ENCODE data around the gene ABCA3. TPM values are rescaled to one million over a fixed set of nuclear protein-coding genes. Genes with fewer than 3 reads are reported as not detected.

Gene ABCA3
- total and polyA plus RNA-seq, 7 donors, result 0.46 to 21.3 (median 4.9) TPM

- Histone ChIP-seq H3K27ac (no peak overlapping the region), H3K27me3 (no peaks in the 10 kb centered on the region), H3K4me3 (no peak overlapping the region), H3K4me1 (peaks cover 0 to 33% (median 26%) of the 10 kb centered on the region in 4 donors), H3K36me3 (peaks cover 22 to 43% (median 30%) of the 10 kb centered on the region in 4 donors), H3K9me3 (no peaks in the 10 kb centered on the region)
- 34 to 69% methylated on average over 9 of the region's 9 CpGs for WGBS, 2 donors
- TF ChIP-seq EP300 (IDR thresholded peaks at IDR 0.05), result no peak
- TF ChIP-seq POLR2AphosphoS5 (IDR thresholded peaks at IDR 0.05), result no peak
- TF ChIP-seq CTCF (IDR thresholded peaks at IDR 0.05), result no peak
- no peak for TF ChIP-seq POLR2A (IDR thresholded peaks at IDR 0.05)
- intact Hi-C loops (cut with DNase I), result no loop called here
- DNase-seq, result no peak
These were observed 114.2 kb downstream of the ABCA3 start for GRCh38 chr16:2226245-2226793.

Small RNA genes lying within 50 kb of the gene (small RNA-seq; reads per million reads assigned to genes)
- 0 reads per million in 3 donors for gene MIR3677
- gene MIR4717, result 0 reads per million in 3 donors

Other genes with a start within 250 kb of the ABCA3 start
- 100 to 1,000 TPM in 2 of 4 donors, 10 to 100 TPM in 2; 81.6 to 372 (median 134) TPM for gene PKD1, start 204.8 kb downstream of the ABCA3 start, total RNA-seq
- gene PKD1, start 204.8 kb downstream of the ABCA3 start, polyA plus RNA-seq, result 10 to 100 TPM; 10.6 to 61.4 (median 11.4) TPM
- gene RAB26, start 192.1 kb downstream of the ABCA3 start, total RNA-seq, result 1 to 10 TPM in 2 of 4 donors, under 1 TPM in 1, not detected in 1; 0.68 to 3.0 (median 1.8) TPM
- gene RAB26, start 192.1 kb downstream of the ABCA3 start, polyA plus RNA-seq, result 10 to 100 TPM; 13.9 to 18.8 (median 16.2) TPM
- 10 to 100 TPM; 30.3 to 46.3 (median 34.9) TPM for gene TRAF7, start 184.9 kb downstream of the ABCA3 start, total RNA-seq
- gene TRAF7, start 184.9 kb downstream of the ABCA3 start, polyA plus RNA-seq, result 10 to 100 TPM; 45.0 to 65.1 (median 63.6) TPM
- gene CASKIN1, start 144.1 kb downstream of the ABCA3 start, total RNA-seq, result under 1 TPM in 3 of 4 donors, not detected in 1; 0.27 to 0.55 (median 0.36) TPM
- under 1 TPM; under 0.01 to 0.44 (median 0.23) TPM for gene CASKIN1, start 144.1 kb downstream of the ABCA3 start, polyA plus RNA-seq
- 10 to 100 TPM; 30.6 to 48.5 (median 37.1) TPM for gene MLST8, start 135.3 kb downstream of the ABCA3 start, total RNA-seq
- gene MLST8, start 135.3 kb downstream of the ABCA3 start, polyA plus RNA-seq, result 10 to 100 TPM; 41.4 to 58.7 (median 42.0) TPM
- 10 to 100 TPM in 1 of 4 donors, 1 to 10 TPM in 3; 1.8 to 21.3 (median 4.7) TPM for gene BRICD5, start 129.9 kb downstream of the ABCA3 start, total RNA-seq
- gene BRICD5, start 129.9 kb downstream of the ABCA3 start, polyA plus RNA-seq, result 1 to 10 TPM in 1 of 3 donors, not detected in 2; 8.3 TPM
- 10 to 100 TPM in 2 of 4 donors, 1 to 10 TPM in 2; 9.0 to 14.4 (median 10.0) TPM for gene PGP, start 125.9 kb downstream of the ABCA3 start, total RNA-seq
- gene PGP, start 125.9 kb downstream of the ABCA3 start, polyA plus RNA-seq, result 10 to 100 TPM in 2 of 3 donors, 1 to 10 TPM in 1; 6.0 to 20.2 (median 11.1) TPM
- gene E4F1, start 117.1 kb downstream of the ABCA3 start, total RNA-seq, result 10 to 100 TPM; 17.4 to 26.9 (median 22.0) TPM
- gene E4F1, start 117.1 kb downstream of the ABCA3 start, polyA plus RNA-seq, result 10 to 100 TPM; 10.8 to 25.3 (median 13.4) TPM
- gene DNASE1L2, start 104.3 kb downstream of the ABCA3 start, total RNA-seq, result under 1 TPM in 3 of 4 donors, not detected in 1; 0.36 to 0.82 (median 0.81) TPM
- under 1 TPM in 1 of 3 donors, not detected in 2; 0.93 TPM for gene DNASE1L2, start 104.3 kb downstream of the ABCA3 start, polyA plus RNA-seq
- gene ECI1, start 89.1 kb downstream of the ABCA3 start, total RNA-seq, result 10 to 100 TPM; 50.2 to 87.2 (median 67.0) TPM
- 100 to 1,000 TPM in 2 of 3 donors, 10 to 100 TPM in 1; 84.8 to 136 (median 121) TPM for gene ECI1, start 89.1 kb downstream of the ABCA3 start, polyA plus RNA-seq
- gene RNPS1, start 72.6 kb downstream of the ABCA3 start, total RNA-seq, result 100 to 1,000 TPM; 110 to 145 (median 128) TPM
- gene RNPS1, start 72.6 kb downstream of the ABCA3 start, polyA plus RNA-seq, result 100 to 1,000 TPM; 111 to 171 (median 112) TPM
- gene CCNF, start 88.7 kb upstream of the ABCA3 start, total RNA-seq, result 1 to 10 TPM in 2 of 4 donors, under 1 TPM in 2; 0.71 to 1.9 (median 1.1) TPM
- gene CCNF, start 88.7 kb upstream of the ABCA3 start, polyA plus RNA-seq, result 10 to 100 TPM in 1 of 3 donors, 1 to 10 TPM in 1, under 1 TPM in 1; 0.60 to 11.6 (median 1.2) TPM
- 1 to 10 TPM in 1 of 4 donors, not detected in 3; 8.3 TPM for gene TEDC2, start 119.4 kb upstream of the ABCA3 start, total RNA-seq
- gene TEDC2, start 119.4 kb upstream of the ABCA3 start, polyA plus RNA-seq, result 10 to 100 TPM in 1 of 3 donors, 1 to 10 TPM in 1, under 1 TPM in 1; 0.60 to 10.6 (median 2.3) TPM
- under 1 TPM in 1 of 4 donors, not detected in 3; 0.83 TPM for gene NTN3, start 130.6 kb upstream of the ABCA3 start, total RNA-seq
- under 1 TPM in 1 of 3 donors, not detected in 2; 0.13 TPM for gene NTN3, start 130.6 kb upstream of the ABCA3 start, polyA plus RNA-seq
- gene TBC1D24, start 134.4 kb upstream of the ABCA3 start, total RNA-seq, result 10 to 100 TPM in 2 of 4 donors, 1 to 10 TPM in 2; 5.9 to 16.1 (median 10.5) TPM
- 1 to 10 TPM in 2 of 3 donors, under 1 TPM in 1; 0.60 to 6.5 (median 1.4) TPM for gene TBC1D24, start 134.4 kb upstream of the ABCA3 start, polyA plus RNA-seq
- 10 to 100 TPM; 33.2 to 51.5 (median 42.5) TPM for gene ATP6V0C, start 173.2 kb upstream of the ABCA3 start, total RNA-seq
- gene ATP6V0C, start 173.2 kb upstream of the ABCA3 start, polyA plus RNA-seq, result 100 to 1,000 TPM in 1 of 3 donors, 10 to 100 TPM in 2; 79.3 to 233 (median 99.0) TPM
- 10 to 100 TPM; 23.3 to 25.3 (median 24.4) TPM for gene AMDHD2, start 179.6 kb upstream of the ABCA3 start, total RNA-seq
- gene AMDHD2, start 179.6 kb upstream of the ABCA3 start, polyA plus RNA-seq, result 10 to 100 TPM; 21.0 to 39.4 (median 21.5) TPM
- not detected for gene CEMP1, start 190.7 kb upstream of the ABCA3 start, total RNA-seq
- gene CEMP1, start 190.7 kb upstream of the ABCA3 start, polyA plus RNA-seq, result 1 to 10 TPM in 1 of 3 donors, under 1 TPM in 1, not detected in 1; 0.90 to 1.2 TPM
- gene PDPK1, start 197.3 kb upstream of the ABCA3 start, total RNA-seq, result 10 to 100 TPM; 22.7 to 32.2 (median 31.0) TPM
- 10 to 100 TPM; 24.0 to 31.1 (median 31.0) TPM for gene PDPK1, start 197.3 kb upstream of the ABCA3 start, polyA plus RNA-seq

All from sigmoid colon (tissue), 7 donors.